Fibroblast of skin of scalp (primary cell): Measurements from ENCODE around the gene BARX2.

Experiments
- DNase-seq: peaks from one replicate; pipeline ENCODE4 v3.0.0-alpha.2; 2013

Gene BARX2

GRCh38 chr11:129440028-129440713 lies 64.5 kb downstream of the BARX2 start:
- DNase-seq: no peak

DNA sequence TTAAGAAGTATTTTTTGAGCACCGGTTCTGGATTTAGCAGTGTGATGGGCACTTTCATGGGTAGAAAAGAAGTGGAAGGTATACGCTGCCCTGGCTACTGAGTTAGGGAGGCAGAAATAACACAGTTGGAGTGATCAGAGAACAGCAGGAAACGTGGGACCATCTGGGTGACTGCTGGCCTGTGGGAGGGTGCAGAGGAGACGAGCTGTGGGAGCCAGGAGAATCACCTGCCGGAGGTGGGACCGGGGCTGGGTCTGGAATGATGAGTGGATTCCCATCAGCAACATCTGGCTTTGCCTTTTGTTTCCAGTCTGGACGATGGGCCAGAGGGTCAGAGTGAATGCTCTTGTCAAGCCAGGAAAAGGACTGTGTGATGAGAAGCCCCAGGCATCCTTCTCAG lies 66.5 kb downstream of the BARX2 start:
- no peak for DNase-seq

- DNase-seq: no peak
Measured at GRCh38 chr11:129443276-129443675, 67.6 kb downstream of the BARX2 start.

GRCh38 chr11:129444274-129444673 lies 68.6 kb downstream of the BARX2 start:
- no peak for DNase-seq

DNA sequence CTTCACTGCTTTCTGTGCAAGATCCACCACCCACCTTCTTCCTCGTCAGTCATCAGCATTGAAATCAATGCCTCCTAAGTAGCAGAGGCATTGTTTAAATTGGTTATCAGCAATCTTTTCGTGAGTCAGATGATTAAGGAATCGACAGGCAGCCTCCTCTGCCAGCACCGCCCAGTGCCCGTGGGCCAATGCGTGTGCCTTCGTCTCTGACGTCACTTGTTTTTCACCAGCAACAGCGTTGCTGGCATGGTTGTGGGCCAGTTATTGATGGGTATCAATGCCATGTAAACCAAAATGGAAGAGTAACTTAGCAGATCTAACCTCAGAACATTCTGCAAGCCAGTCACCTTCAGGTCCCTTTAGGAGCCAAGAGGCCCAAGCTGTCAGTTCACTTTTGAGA lies 69.6 kb downstream of the BARX2 start:
- no peak for DNase-seq

DNA sequence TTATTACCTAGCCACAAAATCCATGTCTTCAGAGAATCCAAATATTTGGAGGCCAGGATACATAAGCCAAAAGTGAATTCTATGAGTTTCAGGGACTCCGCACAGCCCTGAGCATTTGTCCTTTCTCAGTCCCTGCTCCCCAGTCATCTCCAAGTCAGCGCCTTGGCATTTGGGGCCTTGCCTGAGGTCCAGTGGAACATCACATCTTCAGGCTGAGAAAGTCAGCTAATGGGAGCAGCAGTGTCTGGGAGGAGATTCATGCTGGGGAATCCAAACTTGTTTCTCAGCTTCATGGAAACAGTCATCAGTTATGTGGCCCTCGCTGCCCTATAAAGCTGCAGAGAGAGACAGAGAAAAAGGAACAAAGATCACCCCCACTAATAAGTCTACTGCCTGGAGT lies 70.9 kb downstream of the BARX2 start:
- no peak for DNase-seq

DNA sequence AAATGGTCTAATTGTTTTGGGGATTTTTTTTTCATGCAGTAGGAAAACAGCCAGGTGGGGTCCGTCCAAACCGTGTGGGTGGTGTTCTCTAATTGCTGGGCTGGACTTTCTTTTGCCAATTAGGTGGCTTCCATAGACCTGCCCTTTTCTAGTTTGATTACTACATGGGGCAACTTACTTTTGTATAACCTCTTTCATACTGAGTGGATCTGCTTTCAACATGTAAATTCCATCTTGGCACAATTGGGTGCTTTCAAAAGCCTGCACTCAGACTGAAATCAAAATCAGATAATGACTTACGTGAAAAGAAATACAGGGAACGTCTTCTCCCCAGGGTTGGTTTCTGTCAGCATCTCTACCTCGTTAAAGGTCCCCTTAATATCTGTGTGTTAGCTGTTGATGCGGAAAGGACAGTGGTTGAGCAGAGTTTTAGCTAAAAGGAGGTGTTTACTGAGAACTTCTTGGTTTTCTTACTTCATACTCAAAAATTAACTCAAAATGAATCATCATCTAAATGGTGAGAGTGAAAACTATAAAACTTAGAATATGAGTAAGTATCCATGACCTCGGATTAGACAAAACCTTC lies 72.1 kb downstream of the BARX2 start:
- DNase-seq: no peak

DNA sequence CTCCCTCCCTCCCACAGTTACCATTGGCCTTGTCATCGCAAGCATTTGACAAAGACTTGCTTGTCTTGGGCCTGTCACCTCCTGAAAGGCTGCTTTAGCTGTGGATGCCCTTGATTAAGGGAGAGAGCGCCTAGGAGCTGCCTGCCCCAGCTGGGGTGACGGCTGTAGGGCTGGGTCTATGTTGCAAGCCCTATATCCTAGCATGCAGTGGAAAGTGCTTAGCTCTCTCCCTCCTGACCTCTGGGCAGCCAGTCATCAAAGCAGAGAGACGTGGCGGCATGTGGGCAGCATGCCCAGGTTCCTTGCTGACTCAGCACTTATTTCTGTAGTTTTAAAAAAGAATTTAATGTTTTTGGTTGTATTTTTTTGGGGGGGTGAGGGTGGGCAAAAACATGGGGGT lies 75.9 kb downstream of the BARX2 start:
- no peak for DNase-seq

DNA sequence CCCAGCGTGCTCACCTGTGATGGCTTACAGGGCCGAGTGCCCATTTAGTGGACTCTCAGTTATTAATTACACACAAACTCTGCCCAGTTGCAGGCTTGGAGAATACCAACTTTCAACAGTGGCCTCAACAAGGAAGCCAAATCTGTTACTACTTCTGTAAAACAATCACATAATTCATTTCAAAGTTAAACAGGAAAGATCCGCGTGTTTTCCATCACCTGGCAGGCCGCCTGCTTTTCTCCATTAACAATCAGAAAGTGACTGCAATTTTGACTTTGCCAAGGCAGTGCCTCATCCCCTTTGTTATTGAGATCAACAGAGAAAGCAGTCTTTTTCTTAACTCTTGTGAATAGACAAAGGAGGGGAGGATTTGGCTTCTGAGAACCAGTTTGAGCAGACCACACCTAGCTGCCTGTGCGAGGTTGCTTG lies 77.7 kb downstream of the BARX2 start:
- no peak for DNase-seq

DNA sequence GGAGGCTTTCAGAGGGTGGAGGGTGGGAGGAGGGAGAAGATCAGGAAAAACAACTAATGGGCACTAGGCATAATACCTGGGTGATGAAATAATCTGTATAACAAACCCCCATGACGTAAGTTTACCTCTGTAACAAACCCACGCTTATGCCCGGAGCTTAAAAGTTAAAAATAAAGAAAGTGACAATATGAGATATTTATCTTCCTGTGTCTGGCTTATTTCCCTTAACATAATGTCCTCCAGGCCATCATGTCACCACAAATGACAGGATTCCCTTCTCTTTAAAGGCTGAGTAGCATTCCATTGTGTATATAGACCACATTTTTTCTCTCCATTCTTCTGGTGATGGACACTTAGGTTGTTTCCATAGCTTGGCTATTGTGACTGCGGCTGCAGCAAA lies 79.5 kb downstream of the BARX2 start:
- no peak for DNase-seq

DNA sequence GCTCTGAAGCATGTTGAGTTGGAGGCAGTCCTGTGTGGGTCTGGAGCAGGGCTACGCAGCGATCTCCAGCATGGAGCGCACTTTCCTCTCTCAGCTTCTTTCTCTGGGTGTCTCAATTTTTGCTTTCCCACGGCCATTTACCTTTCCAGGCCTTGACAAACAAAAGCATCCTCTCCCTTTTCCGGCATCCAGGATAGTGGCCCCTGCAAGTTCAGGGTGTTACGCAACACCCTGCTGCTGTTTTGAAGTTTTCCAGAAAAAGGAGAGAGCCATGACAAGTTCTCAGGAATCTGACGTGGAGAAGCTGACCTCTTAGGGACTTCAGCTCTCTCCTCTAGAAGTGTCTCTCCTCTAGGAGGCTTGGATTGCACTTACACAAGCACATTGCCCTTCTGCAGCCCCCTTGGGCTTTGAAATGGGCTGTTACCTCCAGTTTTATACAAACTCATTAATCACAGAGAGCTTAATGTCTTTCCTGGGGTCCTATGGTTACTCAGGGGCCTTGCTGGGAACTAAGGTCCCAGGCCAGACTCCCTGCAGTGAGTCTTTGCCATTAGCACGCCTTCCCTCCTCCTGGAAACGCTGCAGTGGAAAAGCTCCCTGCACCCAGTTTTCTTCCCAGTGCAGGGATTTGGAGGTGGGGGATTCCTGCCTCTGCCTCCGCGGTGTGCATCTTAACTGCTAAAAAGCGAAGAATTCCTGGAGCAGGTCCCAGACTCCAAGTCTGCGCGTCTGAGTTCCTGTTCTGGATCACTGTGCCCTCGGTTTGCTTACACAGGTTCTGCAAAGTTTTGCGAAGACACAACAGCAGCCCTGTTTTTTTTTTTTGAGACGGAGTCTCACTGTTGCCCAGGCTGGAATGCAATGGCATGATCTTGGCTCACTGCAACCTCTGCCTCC lies 80.4 kb downstream of the BARX2 start:
- no peak for DNase-seq

GRCh38 chr11:129457321-129457720 lies 81.7 kb downstream of the BARX2 start:
- DNase-seq: no peak

DNA sequence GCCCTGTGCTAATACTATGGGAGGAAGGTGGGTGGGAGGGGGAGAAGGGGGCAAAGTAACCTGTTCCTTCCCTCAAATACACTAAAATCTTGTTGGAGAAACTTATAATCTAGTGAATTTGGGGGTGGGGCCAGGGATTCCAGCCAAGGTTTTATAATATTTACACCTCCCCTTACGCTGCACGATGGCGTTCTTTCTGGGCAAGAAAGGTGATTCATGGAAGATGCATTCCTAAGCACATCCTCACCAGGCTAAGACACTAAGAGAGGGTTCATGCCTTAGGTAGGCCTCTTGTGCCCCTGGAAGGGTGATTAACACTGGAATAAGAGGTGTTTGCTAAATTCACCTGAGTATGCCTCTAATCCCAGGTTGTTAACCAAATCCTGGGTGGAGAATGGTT lies 82.6 kb downstream of the BARX2 start:
- DNase-seq: no peak

DNA sequence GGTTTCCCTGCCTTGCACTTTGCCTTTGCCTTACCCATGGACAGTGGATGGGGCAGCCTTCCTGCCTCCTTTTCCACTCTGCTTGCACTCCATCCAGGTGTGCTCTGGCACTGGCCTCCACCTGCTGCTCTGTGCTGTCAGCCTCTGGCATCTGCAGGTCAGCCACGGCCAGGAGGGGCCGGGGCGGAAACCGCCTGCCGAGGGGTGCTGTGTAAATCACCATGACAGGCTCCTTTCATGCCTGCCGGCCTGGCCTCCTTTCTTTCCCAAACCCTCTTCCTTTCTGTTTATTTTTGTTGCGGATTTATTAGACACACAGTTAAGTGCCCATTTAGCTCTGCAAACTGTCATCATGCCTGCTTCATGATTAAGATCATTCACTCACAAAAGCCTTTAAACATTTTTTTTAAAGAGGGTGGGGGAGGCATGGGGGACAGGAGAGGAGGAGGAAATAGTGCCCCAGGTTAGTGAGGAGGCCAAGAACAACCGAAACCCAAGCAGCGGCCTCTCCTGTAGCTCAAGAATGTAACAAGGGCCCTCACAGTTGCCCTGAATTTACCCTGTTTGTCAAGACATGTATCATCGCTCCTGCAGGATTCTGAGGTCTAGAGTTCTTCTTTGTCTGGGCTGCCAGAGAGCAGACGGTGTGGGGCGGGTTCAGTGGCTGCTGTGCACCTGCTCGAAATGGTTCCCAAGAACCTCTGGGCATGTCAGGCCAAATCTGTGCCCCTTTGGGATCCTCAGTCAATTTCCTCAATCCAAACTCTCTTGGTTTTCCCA lies 83.3 kb downstream of the BARX2 start:
- no peak for DNase-seq

DNA sequence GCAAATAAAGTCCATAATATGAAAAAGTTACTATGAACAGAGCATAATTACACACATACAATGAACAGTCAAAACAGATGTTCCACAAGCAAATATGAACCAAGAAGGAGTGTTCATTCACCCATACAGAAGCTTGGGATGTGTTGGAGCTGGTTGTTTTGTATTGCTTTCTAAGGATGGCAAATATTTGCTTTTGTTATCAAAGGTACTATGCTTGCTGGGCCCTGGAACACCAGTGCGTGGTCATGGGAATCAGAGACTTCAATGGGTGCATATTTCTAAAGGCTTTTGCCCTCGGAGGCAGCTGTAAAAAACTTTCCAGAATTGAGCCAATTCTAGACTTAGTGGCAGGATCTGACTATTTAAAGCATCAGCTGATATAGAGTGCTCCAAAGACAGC lies 85.1 kb downstream of the BARX2 start:
- no peak for DNase-seq

DNA sequence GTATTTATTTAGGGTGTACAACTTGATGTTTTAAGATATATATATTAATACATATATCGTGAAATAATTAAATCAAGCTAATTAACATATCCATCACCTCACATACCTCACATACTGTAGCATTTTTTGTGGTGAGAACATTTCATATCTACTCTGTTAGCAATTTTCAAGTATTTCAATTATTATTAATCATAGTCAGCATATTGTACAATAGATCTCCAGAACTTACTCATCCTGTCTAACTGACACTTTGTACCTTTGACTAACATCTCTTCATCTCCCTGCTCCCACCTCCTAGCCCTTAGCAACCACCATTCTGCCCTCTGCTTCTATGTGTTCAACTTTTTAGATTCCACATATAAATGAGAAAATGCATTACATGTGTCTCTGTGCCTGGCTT lies 108.4 kb downstream of the BARX2 start:
- no peak for DNase-seq

- no peak for DNase-seq
Measured at GRCh38 chr11:129489249-129489648, 113.6 kb downstream of the BARX2 start.

DNA sequence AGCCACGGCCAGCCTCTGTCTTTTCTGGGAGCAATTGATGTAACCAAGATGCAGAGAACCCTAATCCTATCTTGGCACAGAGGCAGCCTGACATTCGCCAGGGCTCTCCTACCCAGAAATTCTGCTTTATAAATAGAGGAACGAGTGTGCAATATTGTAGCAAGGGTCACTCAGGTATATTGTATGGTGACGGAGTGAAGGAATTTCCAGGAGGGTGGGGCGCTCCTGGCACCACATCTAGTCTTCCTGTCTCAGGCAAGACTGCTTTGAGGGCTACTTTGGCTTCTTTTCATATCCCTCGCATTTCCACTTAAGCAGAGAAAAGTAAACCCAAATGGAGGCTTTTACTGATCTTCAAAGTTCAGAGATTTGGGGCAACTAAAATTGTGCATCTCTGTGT lies 114.4 kb downstream of the BARX2 start:
- no peak for DNase-seq

DNA sequence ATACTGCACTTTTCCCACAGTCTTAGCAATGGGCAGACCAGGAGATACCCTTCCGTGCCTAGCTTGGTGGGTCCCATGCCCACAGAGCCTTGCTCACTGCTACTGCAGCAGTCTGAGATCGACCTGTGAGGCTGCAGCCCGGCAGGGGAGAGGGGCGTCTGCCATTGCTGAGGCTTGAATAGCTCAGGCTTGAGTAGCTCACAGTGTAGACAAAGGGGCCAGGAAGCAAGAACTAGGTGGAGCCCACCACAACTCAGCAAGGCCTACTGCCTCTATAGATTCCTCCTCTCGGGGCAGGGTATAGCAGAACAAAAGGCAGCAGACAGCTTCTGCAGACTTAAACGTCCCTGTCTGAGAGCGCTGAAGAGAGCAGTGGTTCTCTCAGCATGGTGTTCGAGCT lies 118.1 kb downstream of the BARX2 start:
- no peak for DNase-seq
